HepG2 (cell line): ENCODE measurements around the gene FASTK. TPM values are rescaled to one million over a fixed set of nuclear protein-coding genes. Genes with fewer than 3 reads are reported as not detected.

ENCODE experiments used
- CBX1 ChIP-seq: IDR thresholded peaks from one replicate; pipeline ENCODE4 v1.6.1; 2016; ENCODE audit warnings: antibody characterized with exemption, low read depth
- ETV5 ChIP-seq: IDR thresholded peaks from 2 replicates; pipeline ENCODE4 v1.6.1; 2018; ENCODE audit warnings: missing biosample characterization, missing genetic modification reagents, inconsistent platforms, borderline replicate concordance
- FOXO1 ChIP-seq: sonication (generic); formaldehyde crosslinking; IDR thresholded peaks from 2 replicates; pipeline ENCODE4 v1.4.0; 2020; ENCODE audit warnings: missing genetic modification reagents
- HIVEP1 ChIP-seq: sonication (generic); formaldehyde crosslinking; IDR thresholded peaks from 2 replicates; pipeline ENCODE4 v1.4.0; 2020; ENCODE audit warnings: mild to moderate bottlenecking, missing genetic modification reagents
- HMGXB4 ChIP-seq, 2 experiments: sonication (generic) in 1 of 2; formaldehyde crosslinking in 1 of 2; IDR thresholded peaks; 2 replicates each; pipeline versions ENCODE4 v1.4.0 to v1.6.1; 2018 to 2020; ENCODE audit warnings: missing genetic modification reagents in 2 of 2, borderline replicate concordance in 1 of 2, low read depth in 1 of 2, mild to moderate bottlenecking in 1 of 2, missing biosample characterization in 1 of 2
- HOXA3 ChIP-seq: sonication (generic); formaldehyde crosslinking; IDR thresholded peaks from 2 replicates; pipeline ENCODE4 v1.5.0; 2020; ENCODE audit warnings: missing genetic modification reagents
- MED1 ChIP-seq: sonication (generic); formaldehyde crosslinking; IDR thresholded peaks from 2 replicates; pipeline ENCODE4 v1.4.0; 2020; ENCODE audit warnings: missing genetic modification reagents
- MXD4 ChIP-seq: IDR thresholded peaks from 2 replicates; pipeline ENCODE4 v1.6.1; 2016; ENCODE audit warnings: mild to moderate bottlenecking, missing biosample characterization, missing genetic modification reagents
- MYNN ChIP-seq: sonication (generic); formaldehyde crosslinking; IDR thresholded peaks from 2 replicates; pipeline ENCODE4 v1.4.0; 2020; ENCODE audit warnings: mild to moderate bottlenecking, low read depth, missing genetic modification reagents
- NKX3-1 ChIP-seq: sonication (generic); formaldehyde crosslinking; IDR thresholded peaks from 2 replicates; pipeline ENCODE4 v1.5.0; 2020; ENCODE audit warnings: missing genetic modification reagents
- RBFOX2 ChIP-seq: fragments of 200-400 bp; formaldehyde crosslinking; IDR thresholded peaks from 2 replicates; pipeline ENCODE4 v1.6.1; 2017; ENCODE audit warnings: low read depth, mild to moderate bottlenecking, low read length
- RBM39 ChIP-seq: fragments of 200-400 bp; formaldehyde crosslinking; IDR thresholded peaks from one replicate; pipeline ENCODE4 v1.6.1; 2018; ENCODE audit warnings: antibody characterized with exemption, mild to moderate bottlenecking, low read depth, low read length; ENCODE audit not compliant: poor library complexity, severe bottlenecking
- SIN3A ChIP-seq: IDR thresholded peaks from 2 replicates; pipeline ENCODE4 v1.6.1; 2011; ENCODE audit warnings: low read depth, mild to moderate bottlenecking, control low read depth, low read length, borderline replicate concordance
- SP5 ChIP-seq: IDR thresholded peaks from 2 replicates; pipeline ENCODE4 v1.6.1; 2016; ENCODE audit warnings: low read depth, borderline replicate concordance
- TOPORS ChIP-seq: sonication (generic); formaldehyde crosslinking; IDR thresholded peaks from 2 replicates; pipeline ENCODE4 v1.8.0; 2023; ENCODE audit warnings: mild to moderate bottlenecking, missing genetic modification reagents
- ZFP37 ChIP-seq: sonication (generic); formaldehyde crosslinking; IDR thresholded peaks from 2 replicates; pipeline ENCODE4 v1.4.0; 2020; ENCODE audit warnings: missing genetic modification reagents, borderline replicate concordance
- ZFYVE20 ChIP-seq: sonication (generic); formaldehyde crosslinking; IDR thresholded peaks from 2 replicates; pipeline ENCODE4 v1.8.0; 2023; ENCODE audit warnings: low read depth, mild to moderate bottlenecking, moderate library complexity, missing genetic modification reagents, borderline replicate concordance
- ZNF274 ChIP-seq: sonication (generic); formaldehyde crosslinking; IDR thresholded peaks from 2 replicates; pipeline ENCODE4 v1.5.1; 2020; ENCODE audit warnings: mild to moderate bottlenecking, missing genetic modification reagents
- ZNF354B ChIP-seq: sonication (generic); formaldehyde crosslinking; IDR thresholded peaks from 2 replicates; pipeline ENCODE4 v1.8.0; 2022; ENCODE audit warnings: mild to moderate bottlenecking, missing genetic modification reagents
- ZNF44 ChIP-seq: sonication (generic); formaldehyde crosslinking; IDR thresholded peaks from 2 replicates; pipeline ENCODE4 v1.5.1; 2020; ENCODE audit warnings: mild to moderate bottlenecking, missing genetic modification reagents
- ZNF574 ChIP-seq: sonication (generic); formaldehyde crosslinking; IDR thresholded peaks from 2 replicates; pipeline ENCODE4 v1.4.0; 2020; ENCODE audit warnings: missing genetic modification reagents
- ZNF607 ChIP-seq: sonication (generic); formaldehyde crosslinking; IDR thresholded peaks from 2 replicates; pipeline ENCODE4 v1.5.1; 2020; ENCODE audit warnings: missing genetic modification reagents, mild to moderate bottlenecking, borderline replicate concordance
- ZNF781 ChIP-seq: sonication (generic); formaldehyde crosslinking; IDR thresholded peaks from 2 replicates; pipeline ENCODE4 v1.5.1; 2020; ENCODE audit warnings: borderline replicate concordance, mild to moderate bottlenecking, missing genetic modification reagents; ENCODE audit errors: not compliant biosample characterization
- ZNF891 ChIP-seq: sonication (generic); formaldehyde crosslinking; IDR thresholded peaks from 2 replicates; pipeline ENCODE4 v1.5.0; 2020; ENCODE audit warnings: mild to moderate bottlenecking, missing genetic modification reagents
- polyA plus RNA-seq, 8 experiments: library from polyadenylated mRNA; depleted of rRNA in 3 of 8; stranded (reverse) in 7 of 8; unstranded in 1 of 8; fragments of >200 nt; fragmentation: Illumina TruSeq in 4 of 8; extraction: Trizol in 4 of 8; gene quantifications; 2 replicates each; pipeline versions ENCODE4 v1.2.1 to v1.2.3, GENCODE V29; 2011 to 2016; ENCODE audit warnings: low read depth in 4 of 8, missing spikeins in 1 of 8, mixed read lengths in 1 of 8; ENCODE audit not compliant: insufficient read depth in 1 of 8
- total RNA-seq, 5 experiments: library from RNA; depleted of rRNA; stranded (reverse); fragments of >200 nt; fragmentation: Illumina TruSeq; extraction: Trizol; gene quantifications; 2 replicates each; pipeline ENCODE4 v1.2.3, GENCODE V29; 2016; ENCODE audit warnings: low read depth in 1 of 5

FASTK gene
- total and polyA plus RNA-seq, 2 of the 13 experiments (the other 11 are each of a cell fraction or from before 2014, with no cell fraction given), result 52.9 to 55.7 TPM

- TF ChIP-seq FOXO1 (CRISPR knock-in tag), result 0 out of 2 replicates have a peak, but pooled peaks have one; percentile 47
- peak; percentile 86 for TF ChIP-seq RBFOX2
- peak; percentile 90; the same call in 1 of the 2 replicates for TF ChIP-seq MYNN (CRISPR knock-in tag)
- no peak for TF ChIP-seq ZFYVE20
- TF ChIP-seq ZFP37 (CRISPR knock-in tag), result 0 out of 2 replicates have a peak, but pooled peaks have one; percentile 15
- TF ChIP-seq SP5 (CRISPR knock-in tag), result peak; percentile 34; the same call in 1 of the 2 replicates
- TF ChIP-seq RBM39, result peak; percentile 71
- peak; percentile 41 to 73; a peak in 2 of 4 replicates for TF ChIP-seq HMGXB4 (CRISPR knock-in tag; IDR thresholded peaks at IDR 0.05; ENCODE audit: borderline replicate concordance in 1 of 2, low read depth in 1 of 2)
- peak; percentile 29; the same call in 1 of the 2 replicates for TF ChIP-seq ETV5 (CRISPR knock-in tag)
- TF ChIP-seq HIVEP1 (CRISPR knock-in tag), result 0 out of 2 replicates have a peak, but pooled peaks have one; percentile 46
- TF ChIP-seq MXD4, result peak; percentile 66; the same call in 1 of the 2 replicates
- TF ChIP-seq MED1, result peak; percentile 53; the same call in 1 of the 2 replicates
- TF ChIP-seq ZNF891 (CRISPR knock-in tag), result no peak; the same call in 1 of the 2 replicates
- peak; percentile 53 for TF ChIP-seq ZNF574 (CRISPR knock-in tag)
- TF ChIP-seq ZNF274 (CRISPR knock-in tag), result peak; percentile 87; the same call in 1 of the 2 replicates
- 0 out of 2 replicates have a peak, but pooled peaks have one; percentile 41 for TF ChIP-seq TOPORS (CRISPR knock-in tag)
- peak; percentile 45; the same call in 1 of the 2 replicates for TF ChIP-seq ZNF44 (CRISPR knock-in tag)
- peak; percentile 34 for TF ChIP-seq CBX1
- TF ChIP-seq NKX3-1, result 0 out of 2 replicates have a peak, but pooled peaks have one; percentile 20
- 0 out of 2 replicates have a peak, but pooled peaks have one; percentile 60 for TF ChIP-seq ZNF607 (CRISPR knock-in tag)
- TF ChIP-seq SIN3A, result peak; percentile 12; the same call in 1 of the 2 replicates
- peak; percentile 33; the same call in 1 of the 2 replicates for TF ChIP-seq ZNF354B (CRISPR knock-in tag)
- TF ChIP-seq HOXA3 (CRISPR knock-in tag), result peak; percentile 58; the same call in 1 of the 2 replicates
- TF ChIP-seq ZNF781 (CRISPR knock-in tag), result peak; percentile 57
These were observed 5.3 kb upstream of the FASTK start, which contains the start of gene AGAP3 (continued) for GRCh38 chr7:151085691-151086620.
